HG03442 (cell line): ENCODE measurements around the gene OMP.

Source experiments
- ATAC-seq: cut with Tn5 transposase; IDR thresholded peaks from one replicate; pipeline ENCODE4 v1.9.1; 2021; ENCODE audit warnings: mild to moderate bottlenecking, moderate library complexity; ENCODE audit not compliant: unreplicated experiment

OMP gene

GRCh38 chr11:77137421-77137820, 34.8 kb downstream of the OMP start:
- ATAC-seq: no peak

GRCh38 chr11:77138106-77138649, 35.5 kb downstream of the OMP start:
- ATAC-seq: no peak

GRCh38 chr11:77139201-77139600, 36.6 kb downstream of the OMP start:
- no peak for ATAC-seq

GRCh38 chr11:77140231-77140851, 37.7 kb downstream of the OMP start:
- ATAC-seq: no peak

GRCh38 chr11:77141034-77141433, 38.4 kb downstream of the OMP start:
- ATAC-seq: no peak

- no peak for ATAC-seq
Observed at GRCh38 chr11:77141475-77141874, 38.8 kb downstream of the OMP start.

GRCh38 chr11:77142091-77142975, 39.7 kb downstream of the OMP start:
- ATAC-seq: no peak

GRCh38 chr11:77143405-77144020, 40.9 kb downstream of the OMP start:
- no peak for ATAC-seq

GRCh38 chr11:77144196-77144856, 41.7 kb downstream of the OMP start:
- no peak for ATAC-seq

GRCh38 chr11:77144857-77145428, 42.3 kb downstream of the OMP start:
- ATAC-seq: no peak

- ATAC-seq: no peak
Observed at GRCh38 chr11:77146261-77147035, 43.8 kb downstream of the OMP start.

- ATAC-seq: no peak
Observed at GRCh38 chr11:77147036-77147315, 44.3 kb downstream of the OMP start.

GRCh38 chr11:77147668-77148321, 45.2 kb downstream of the OMP start:
- no peak for ATAC-seq

- no peak for ATAC-seq
Observed at GRCh38 chr11:77148963-77149715, 46.5 kb downstream of the OMP start.

- ATAC-seq: no peak
Observed at GRCh38 chr11:77149716-77150392, 47.2 kb downstream of the OMP start.

- no peak for ATAC-seq
Observed at GRCh38 chr11:77150836-77151235, 48.2 kb downstream of the OMP start.

- no peak for ATAC-seq
Observed at GRCh38 chr11:77151804-77152509, 49.3 kb downstream of the OMP start.

GRCh38 chr11:77152846-77153245, 50.2 kb downstream of the OMP start:
- no peak for ATAC-seq
